Measurements from ENCODE around the gene MOCS1.

MOCS1 gene

DNA sequence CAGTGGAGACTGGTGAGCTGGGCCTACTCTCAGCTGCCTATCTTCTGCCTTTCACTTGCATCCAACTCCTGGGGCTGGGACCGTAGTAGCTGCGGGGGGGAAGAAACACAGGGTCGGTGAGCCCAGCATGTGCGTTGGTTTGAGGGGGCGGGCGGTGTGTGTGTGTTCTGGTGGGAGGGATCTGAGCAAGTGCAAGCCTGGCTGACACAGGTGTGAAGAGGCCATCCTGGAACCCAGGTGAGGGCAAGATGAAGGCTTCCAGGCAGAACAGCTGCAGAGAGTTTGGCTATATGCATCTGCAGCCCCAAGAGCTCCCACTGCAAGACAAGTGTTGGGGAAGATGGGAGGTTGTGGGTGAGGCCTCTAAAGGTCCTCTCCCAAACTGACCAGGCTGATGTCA is 30.6 kb downstream of the MOCS1 start:
- Mint-ChIP-seq H3K27me3 (no peaks in the 10 kb centered on the region), H3K9me3 (no peaks in the 10 kb centered on the region), H3K4me3 (no peak overlapping the region), H3K4me1 (no peaks in the 10 kb centered on the region), H3K36me3 (no peaks in the 10 kb centered on the region), H3K27ac (no peak overlapping the region)

DNA sequence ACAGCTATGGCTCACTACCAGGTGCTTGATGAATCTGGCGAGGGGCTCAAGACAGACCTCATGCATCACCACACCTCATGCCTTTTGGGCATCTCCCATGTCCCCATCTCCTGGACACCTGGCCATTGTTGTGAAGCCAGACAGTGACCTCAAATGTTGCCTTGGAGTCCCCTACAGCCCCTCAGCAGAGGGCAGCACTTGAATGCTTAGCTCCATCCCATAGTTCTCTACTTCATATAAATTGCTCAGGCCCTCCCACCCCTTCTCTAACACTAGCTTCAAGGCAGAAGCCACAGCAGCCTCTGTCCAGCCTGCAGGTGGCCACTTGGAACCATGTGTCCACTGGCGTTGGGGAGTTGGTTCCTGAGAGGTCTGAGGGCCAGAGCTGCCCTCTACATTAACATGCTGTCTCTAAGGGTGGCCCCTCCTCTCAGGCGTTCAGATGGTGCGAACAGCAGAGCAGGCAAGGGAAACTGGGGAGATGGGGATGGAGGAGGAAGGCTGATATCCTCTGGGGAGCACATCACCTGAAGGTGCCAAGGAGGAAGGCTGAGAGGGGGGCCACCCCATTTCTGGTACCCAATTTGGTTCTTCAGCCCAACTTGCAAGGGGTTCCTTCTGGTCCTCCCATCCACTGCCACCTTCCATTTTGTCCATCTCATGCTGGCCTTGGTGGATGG is 31.3 kb downstream of the MOCS1 start:
- Mint-ChIP-seq H3K36me3 (no peaks in the 10 kb centered on the region), H3K4me1 (no peaks in the 10 kb centered on the region), H3K9me3 (no peaks in the 10 kb centered on the region), H3K27ac (no peak overlapping the region), H3K27me3 (peaks cover 2% of the 10 kb centered on the region), H3K4me3 (no peak overlapping the region)

DNA sequence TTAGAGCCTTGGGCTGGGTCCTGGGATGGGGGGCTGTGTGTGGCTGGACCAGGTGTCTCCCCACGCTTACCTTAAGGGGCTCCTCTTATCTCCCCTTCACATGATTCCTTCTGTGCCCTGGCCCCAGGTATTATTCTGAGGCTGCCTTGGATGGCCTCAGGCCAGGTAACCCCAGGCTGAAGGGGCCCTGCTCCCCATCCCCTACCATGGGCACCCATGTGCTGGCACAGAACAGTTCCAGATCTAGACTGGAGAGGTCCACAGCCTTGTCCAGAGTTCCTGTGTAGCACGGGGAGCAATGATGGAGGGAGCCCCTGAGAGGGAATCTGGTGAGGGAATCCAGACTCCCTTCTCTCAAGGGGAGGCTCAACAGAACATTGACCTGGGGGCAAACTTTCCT is 32.1 kb downstream of the MOCS1 start:
- Mint-ChIP-seq H3K4me3 (no peak overlapping the region), H3K4me1 (no peaks in the 10 kb centered on the region), H3K9me3 (no peaks in the 10 kb centered on the region), H3K27me3 (peaks cover 5% of the 10 kb centered on the region), H3K27ac (no peak overlapping the region), H3K36me3 (no peaks in the 10 kb centered on the region)

DNA sequence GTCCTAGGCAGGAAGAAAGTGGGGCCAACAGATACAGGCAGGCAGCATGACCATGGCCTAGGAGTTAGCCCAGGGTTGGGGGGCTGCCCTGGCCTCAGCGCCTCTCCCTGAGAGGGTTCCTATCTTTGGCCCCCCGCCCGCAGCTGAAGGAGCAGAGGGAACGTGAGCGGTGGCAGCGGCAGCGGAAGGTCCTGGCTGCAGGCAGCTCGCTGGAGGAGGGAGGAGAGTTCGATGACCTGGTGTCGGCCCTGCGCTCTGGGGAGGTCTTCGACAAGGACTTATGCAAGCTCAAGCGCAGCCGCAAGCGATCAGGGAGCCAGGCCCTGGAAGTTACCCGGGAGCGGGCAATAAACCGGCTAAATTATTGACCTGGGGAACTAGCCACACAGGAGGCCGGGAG is 32.6 kb downstream of the MOCS1 start:
- H3K27me3 Mint-ChIP-seq = peaks cover 7% of the 10 kb centered on the region
- no peaks in the 10 kb centered on the region for H3K9me3 Mint-ChIP-seq
- H3K4me3 Mint-ChIP-seq = no peak overlapping the region
- H3K36me3 Mint-ChIP-seq = no peaks in the 10 kb centered on the region
- H3K4me1 Mint-ChIP-seq = no peaks in the 10 kb centered on the region
- H3K27ac Mint-ChIP-seq = no peak overlapping the region

DNA sequence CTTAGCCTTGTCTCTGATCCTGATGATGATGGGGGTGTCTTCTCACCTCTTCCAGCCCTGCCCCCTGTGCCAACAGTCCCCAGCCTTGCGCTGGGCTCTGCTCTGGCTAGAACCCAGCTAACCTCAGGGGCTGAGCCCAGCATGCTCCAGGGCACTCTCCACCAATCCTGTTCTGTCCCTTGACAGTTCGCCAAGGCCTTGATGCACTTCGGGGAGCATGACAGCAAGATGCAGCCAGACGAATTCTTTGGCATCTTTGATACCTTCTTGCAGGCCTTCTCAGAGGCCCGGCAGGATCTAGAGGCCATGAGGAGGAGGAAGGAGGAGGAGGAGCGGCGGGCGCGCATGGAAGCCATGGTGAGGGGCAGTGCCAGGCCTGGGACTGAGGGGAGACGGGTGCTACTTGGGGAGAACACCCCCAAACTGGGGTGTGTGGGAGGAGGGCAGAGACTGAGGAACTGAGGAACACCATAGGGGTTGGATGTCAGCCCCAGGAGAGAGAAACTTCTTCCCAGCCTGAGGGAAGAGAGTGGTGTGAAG is 33.1 kb downstream of the MOCS1 start:
- H3K27ac Mint-ChIP-seq = no peak overlapping the region
- no peaks in the 10 kb centered on the region for H3K4me1 Mint-ChIP-seq
- H3K36me3 Mint-ChIP-seq = no peaks in the 10 kb centered on the region
- H3K9me3 Mint-ChIP-seq = no peaks in the 10 kb centered on the region
- peaks cover 7% of the 10 kb centered on the region for H3K27me3 Mint-ChIP-seq
- no peak overlapping the region for H3K4me3 Mint-ChIP-seq

DNA sequence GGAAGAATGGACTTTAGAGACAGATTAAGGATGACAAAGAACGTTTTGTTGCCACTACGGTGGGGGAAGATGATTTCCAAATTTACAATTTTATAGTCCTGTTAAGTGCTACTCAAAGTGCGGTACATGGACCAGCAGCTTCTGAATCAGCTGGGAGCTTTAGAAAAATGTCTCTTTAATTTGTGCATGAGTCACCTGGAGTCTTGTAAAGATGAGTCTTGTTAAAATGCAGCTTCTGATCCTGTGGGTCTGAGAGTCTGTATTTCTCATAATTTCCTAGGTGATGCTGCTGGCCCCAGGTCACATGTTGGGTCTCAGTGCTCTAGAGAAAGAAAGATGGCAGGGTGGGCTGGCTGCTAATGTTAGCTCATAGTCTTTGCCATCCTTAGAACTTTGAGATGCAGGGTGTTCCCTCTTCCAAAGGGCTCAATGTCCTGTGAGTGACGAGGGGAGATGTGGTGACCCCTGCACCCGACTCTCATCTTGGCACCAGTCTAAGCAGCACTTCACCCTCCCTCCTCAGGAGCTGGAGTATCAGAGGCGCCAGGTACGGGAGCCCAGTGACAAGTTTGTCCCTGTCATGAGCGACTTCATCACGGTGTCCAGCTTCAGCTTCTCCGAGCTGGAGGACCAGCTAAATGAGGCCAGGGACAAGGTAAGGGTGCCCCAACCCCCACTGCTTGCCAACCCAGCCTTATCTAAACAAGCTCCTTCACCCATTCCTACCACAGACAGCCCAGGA is 34.5 kb downstream of the MOCS1 start:
- no peaks in the 10 kb centered on the region for H3K9me3 Mint-ChIP-seq
- H3K27me3 Mint-ChIP-seq = peaks cover 7% of the 10 kb centered on the region
- no peaks in the 10 kb centered on the region for H3K4me1 Mint-ChIP-seq
- H3K27ac Mint-ChIP-seq = no peak overlapping the region
- no peaks in the 10 kb centered on the region for H3K36me3 Mint-ChIP-seq
- H3K4me3 Mint-ChIP-seq = no peak overlapping the region

DNA sequence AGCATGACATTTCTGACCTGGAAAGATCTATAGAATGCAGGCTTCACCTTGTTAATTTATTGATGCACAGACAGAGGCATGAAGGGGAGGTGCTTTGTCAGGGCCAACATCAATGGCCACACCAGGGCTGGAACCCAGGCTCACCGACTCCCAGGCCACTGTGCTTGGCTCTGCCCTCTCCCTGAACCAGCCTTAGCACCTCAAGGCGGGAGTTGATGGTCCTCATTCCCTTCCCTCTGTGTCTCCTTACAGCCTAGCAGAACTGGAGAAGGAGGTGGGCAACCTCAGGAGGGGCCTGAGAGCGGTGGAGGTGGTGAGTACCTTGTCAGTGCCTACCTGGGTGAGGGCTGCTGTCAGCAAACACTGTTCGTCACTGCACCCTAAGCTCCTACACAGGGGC is 35.6 kb downstream of the MOCS1 start:
- Mint-ChIP-seq H3K36me3 (no peaks in the 10 kb centered on the region), H3K4me3 (no peak overlapping the region), H3K27me3 (peaks cover 7% of the 10 kb centered on the region), H3K4me1 (no peaks in the 10 kb centered on the region), H3K27ac (no peak overlapping the region), H3K9me3 (no peaks in the 10 kb centered on the region)

DNA sequence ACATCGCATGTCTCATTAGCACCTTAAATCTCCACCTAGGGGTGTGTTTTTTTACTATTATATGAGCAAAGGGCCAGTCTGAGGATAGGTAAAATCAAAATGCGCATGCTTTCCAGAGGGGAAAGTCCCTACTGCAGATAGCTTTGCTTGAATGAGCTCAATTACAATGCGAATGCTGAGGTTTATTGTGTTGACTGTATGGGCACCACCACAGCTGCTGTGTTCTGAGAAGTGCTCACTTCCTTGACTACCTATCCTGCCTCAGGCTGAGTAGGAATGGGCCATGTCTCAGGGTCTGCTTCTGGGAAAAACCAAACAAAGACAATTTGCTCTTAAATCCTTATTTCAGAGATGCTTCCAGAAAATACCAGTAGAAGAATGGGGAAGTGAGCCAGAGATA is 36.6 kb downstream of the MOCS1 start:
- Mint-ChIP-seq H3K9me3 (no peaks in the 10 kb centered on the region), H3K4me1 (no peaks in the 10 kb centered on the region), H3K27ac (no peak overlapping the region), H3K4me3 (no peak overlapping the region), H3K36me3 (no peaks in the 10 kb centered on the region), H3K27me3 (peaks cover 7% of the 10 kb centered on the region)

DNA sequence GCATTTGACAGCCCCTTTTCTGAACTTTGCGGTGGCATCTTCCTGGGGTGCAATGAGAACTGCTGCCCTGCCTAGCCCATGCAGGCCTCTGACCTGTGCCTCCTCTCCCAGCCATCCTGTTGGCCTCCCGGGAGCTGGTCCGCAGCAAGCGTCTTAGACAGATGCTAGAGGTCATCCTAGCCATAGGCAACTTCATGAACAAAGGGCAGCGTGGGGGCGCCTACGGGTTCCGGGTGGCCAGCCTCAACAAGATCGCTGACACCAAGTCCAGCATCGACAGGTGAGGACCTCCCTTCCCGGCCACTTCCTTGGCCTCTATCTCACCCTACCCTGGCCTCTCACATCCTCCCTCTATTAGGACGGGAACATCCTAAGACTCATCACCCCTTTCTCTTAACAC is 37.6 kb downstream of the MOCS1 start:
- Mint-ChIP-seq H3K27ac (peak overlapping the region; percentile 52), H3K9me3 (no peaks in the 10 kb centered on the region), H3K4me3 (no peak overlapping the region)

DNA sequence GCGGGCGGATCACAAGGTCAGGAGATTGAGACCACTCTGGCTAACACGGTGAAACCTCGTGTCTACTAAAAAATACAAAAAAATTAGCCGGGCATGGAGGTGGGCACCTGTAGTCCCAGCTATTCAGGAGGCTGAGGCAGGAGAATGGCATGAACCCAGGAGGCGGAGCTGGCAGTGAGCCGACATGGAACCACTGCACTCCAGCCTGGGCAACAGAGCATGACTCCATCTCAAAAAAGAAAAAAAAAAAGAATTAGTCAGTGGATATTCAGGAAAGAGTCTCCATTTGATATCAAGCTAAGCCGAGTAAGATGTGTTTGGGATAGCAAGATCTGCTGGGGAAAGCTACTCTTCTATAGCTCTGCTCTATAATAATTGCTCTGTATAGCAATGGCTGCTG is 41.0 kb downstream of the MOCS1 start:
- no peak overlapping the region for H3K27ac Mint-ChIP-seq
- H3K27me3 Mint-ChIP-seq = peaks cover 9% of the 10 kb centered on the region
- no peaks in the 10 kb centered on the region for H3K4me1 Mint-ChIP-seq
- H3K4me3 Mint-ChIP-seq = no peak overlapping the region
- H3K9me3 Mint-ChIP-seq = no peaks in the 10 kb centered on the region
- no peaks in the 10 kb centered on the region for H3K36me3 Mint-ChIP-seq

More for the DNA sequence above, 37.6 kb downstream of the MOCS1 start:
- Mint-ChIP-seq H3K27me3 (peaks cover 7% of the 10 kb centered on the region), H3K36me3 (no peaks in the 10 kb centered on the region), H3K4me1 (no peaks in the 10 kb centered on the region)

DNA sequence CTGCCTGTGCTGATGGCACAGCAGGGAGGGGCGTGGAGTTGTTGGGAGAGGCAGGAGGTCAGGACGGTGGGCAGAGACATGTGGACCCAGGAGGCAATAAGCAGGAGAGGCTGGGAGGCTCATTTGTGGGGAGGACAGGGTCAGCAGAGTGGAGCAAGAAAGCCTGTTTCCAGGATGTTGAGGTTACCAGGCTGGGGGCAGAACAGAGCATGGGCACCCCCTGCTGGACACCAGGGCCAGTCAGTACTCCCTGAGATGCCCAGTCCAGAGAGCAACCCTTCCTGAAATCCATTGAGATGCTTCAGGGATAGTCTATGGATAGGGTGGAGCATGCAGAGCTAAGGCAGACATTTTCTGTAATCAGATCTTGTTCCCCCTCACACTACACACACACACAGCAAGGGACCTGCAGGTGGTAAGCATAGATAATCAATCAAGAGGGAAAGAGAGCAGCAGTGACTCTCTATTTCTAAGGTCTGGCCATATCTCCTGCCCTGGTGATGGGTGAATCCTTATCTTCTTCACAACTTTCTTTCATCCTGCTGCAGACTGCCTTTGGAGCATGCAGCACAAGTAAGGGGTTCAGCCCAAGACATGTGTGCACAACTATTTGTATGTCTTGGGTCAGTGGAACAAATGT is 41.7 kb downstream of the MOCS1 start:
- H3K36me3 Mint-ChIP-seq = no peaks in the 10 kb centered on the region
- H3K4me1 Mint-ChIP-seq = no peaks in the 10 kb centered on the region
- H3K27ac Mint-ChIP-seq = no peak overlapping the region
- no peak overlapping the region for H3K4me3 Mint-ChIP-seq
- no peaks in the 10 kb centered on the region for H3K9me3 Mint-ChIP-seq
- peaks cover 7% of the 10 kb centered on the region for H3K27me3 Mint-ChIP-seq

DNA sequence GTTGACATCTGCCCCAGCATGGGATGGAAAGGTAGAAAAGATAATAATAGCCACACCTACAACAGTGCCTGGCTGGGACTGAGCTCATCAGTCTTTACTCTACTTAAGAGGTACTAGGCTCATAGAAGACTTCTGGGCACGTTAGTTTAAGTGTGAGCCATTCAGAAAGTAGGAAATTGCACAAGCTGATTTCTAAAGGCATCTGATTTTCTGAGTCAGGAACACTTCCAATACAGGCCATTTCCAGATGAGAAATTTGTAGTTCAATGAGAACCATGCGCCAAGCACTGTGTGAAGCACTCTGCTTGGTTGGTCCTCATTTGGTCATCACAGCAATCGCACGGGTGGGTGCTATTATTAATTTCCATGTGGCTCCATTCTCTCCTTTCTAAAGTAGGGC is 42.3 kb downstream of the MOCS1 start:
- H3K9me3 Mint-ChIP-seq = no peaks in the 10 kb centered on the region
- H3K36me3 Mint-ChIP-seq = no peaks in the 10 kb centered on the region
- H3K27ac Mint-ChIP-seq = no peak overlapping the region
- H3K27me3 Mint-ChIP-seq = peaks cover 3% of the 10 kb centered on the region
- H3K4me1 Mint-ChIP-seq = no peaks in the 10 kb centered on the region
- H3K4me3 Mint-ChIP-seq = no peak overlapping the region

DNA sequence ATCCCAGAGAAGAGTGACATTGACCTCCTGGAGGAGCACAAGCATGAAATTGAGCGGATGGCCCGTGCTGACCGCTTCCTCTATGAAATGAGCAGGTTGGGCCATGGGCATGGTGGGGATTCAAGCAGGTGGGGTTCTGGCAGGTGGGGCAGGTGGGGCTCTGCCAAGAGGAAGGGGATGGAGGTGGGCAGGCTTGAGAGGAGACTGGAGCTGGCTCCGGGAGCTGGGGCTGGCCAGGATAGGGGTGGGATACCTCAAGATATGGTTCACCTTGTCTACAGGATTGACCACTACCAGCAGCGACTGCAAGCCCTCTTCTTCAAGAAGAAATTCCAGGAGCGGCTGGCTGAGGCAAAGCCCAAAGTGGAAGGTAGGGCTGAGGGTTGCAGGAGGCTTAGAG is 42.9 kb downstream of the MOCS1 start:
- Mint-ChIP-seq H3K9me3 (no peaks in the 10 kb centered on the region), H3K4me3 (no peak overlapping the region), H3K27me3 (peaks cover 2% of the 10 kb centered on the region), H3K36me3 (no peaks in the 10 kb centered on the region), H3K27ac (no peak overlapping the region), H3K4me1 (no peaks in the 10 kb centered on the region)

DNA sequence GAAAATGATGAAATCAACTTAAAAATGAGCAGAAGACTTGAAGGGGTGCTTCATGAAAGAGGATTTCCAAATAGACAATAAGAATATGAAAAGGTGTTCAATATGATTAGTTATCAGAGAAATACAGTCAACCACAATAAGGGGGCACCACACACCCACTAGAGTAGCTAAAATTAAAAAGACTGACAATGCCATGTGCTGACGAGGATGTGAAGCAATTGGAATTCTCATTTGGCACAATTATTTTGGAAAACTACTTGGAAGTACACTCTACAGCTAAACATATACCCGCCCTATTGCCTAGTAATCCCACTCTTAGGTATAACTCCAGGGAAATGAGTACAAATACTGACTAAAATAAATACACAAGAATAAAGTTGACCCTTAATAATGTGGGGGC is 45.0 kb downstream of the MOCS1 start:
- no peaks in the 10 kb centered on the region for H3K36me3 Mint-ChIP-seq
- H3K4me1 Mint-ChIP-seq = no peaks in the 10 kb centered on the region
- no peak overlapping the region for H3K27ac Mint-ChIP-seq
- H3K4me3 Mint-ChIP-seq = no peak overlapping the region
- no peaks in the 10 kb centered on the region for H3K9me3 Mint-ChIP-seq
- H3K27me3 Mint-ChIP-seq = peaks cover 2% of the 10 kb centered on the region

DNA sequence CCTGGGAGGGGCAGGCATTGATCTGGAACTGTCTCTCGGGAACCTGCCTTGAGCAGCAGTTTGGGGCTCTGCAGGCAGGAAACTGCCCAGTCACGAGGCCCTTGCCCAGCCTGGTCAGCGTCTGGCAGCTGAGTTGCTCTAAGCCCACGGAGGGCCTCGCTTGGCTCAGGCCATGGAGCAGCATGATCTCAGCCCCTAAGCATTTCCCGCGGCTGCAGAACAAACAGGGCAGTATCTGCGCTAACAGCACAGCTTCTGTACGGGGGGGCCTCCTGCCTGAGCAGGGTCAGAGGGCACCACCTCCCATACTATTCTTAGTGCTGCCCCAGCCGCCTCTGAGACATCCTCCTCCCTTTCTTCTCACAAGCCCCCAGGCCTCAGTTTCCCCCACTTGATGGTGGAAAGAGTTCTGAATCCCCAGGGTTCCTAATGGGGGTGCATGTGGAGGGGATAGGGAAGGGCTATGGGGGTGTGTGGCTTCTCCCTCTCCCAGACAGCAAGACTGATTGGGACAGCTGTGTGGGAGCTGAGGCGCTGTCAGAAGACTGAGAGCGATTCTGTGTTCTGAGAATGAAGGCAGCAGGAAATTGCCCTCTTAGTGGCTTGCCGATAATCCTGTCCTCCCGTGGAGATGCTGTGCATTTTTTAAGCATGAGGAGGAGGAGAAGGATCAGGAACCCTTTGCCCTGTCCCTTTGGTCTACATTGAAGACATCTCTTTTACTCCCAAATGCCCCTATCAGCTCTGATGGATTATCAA is 46.4 kb downstream of the MOCS1 start:
- no peaks in the 10 kb centered on the region for H3K36me3 Mint-ChIP-seq
- peaks cover 2% of the 10 kb centered on the region for H3K27me3 Mint-ChIP-seq
- H3K4me1 Mint-ChIP-seq = no peaks in the 10 kb centered on the region
- no peak overlapping the region for H3K27ac Mint-ChIP-seq
- no peak overlapping the region for H3K4me3 Mint-ChIP-seq
- H3K9me3 Mint-ChIP-seq = no peaks in the 10 kb centered on the region
